ENCODE data around the gene TDRD12.
"Not testable (repeated sequence)": the region's sequence is repeated elsewhere in the genome, so short reads cannot be mapped to it uniquely, and the experiment has no call there.

TDRD12 gene

DNA sequence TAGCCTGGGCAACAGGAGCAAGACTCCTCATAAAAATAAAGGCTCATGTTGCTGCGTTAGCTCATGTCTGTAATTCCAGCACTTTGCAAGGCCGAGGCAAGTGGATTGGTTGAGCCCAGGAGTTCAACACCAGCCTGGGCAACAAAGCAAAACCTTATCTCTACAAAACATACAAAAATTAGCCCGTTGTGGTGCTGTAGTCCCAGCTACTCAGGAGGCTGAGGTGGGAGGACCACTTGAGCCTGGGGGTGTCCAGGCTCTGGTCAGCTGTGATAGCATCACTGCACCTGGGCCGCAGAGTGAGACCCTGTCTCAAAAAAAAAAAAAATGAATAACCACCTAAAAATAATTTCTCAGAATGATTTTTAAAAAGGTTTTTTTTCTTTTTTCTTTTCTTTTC is 31.9 kb upstream of the TDRD12 start:
- H3K4me3 ChIP-seq (ENCODE audit: insufficient read length, low read depth): no peak overlapping the region
- H3K4me1 ChIP-seq (ENCODE audit: insufficient read depth, insufficient read length): peaks cover 4% of the 10 kb centered on the region
- H3K9ac ChIP-seq (ENCODE audit: insufficient read length, low read depth): no peak overlapping the region
- TF ChIP-seq YY1 (IDR thresholded peaks at IDR 0.05; ENCODE audit: insufficient read depth, insufficient read length) (no peak), ZNF274 (IDR thresholded peaks at IDR 0.05; ENCODE audit: low read depth, low read length) (no peak), SUZ12 (IDR thresholded peaks at IDR 0.05; ENCODE audit: extremely low read depth, insufficient read depth, insufficient read length) (no peak)
- no peak for DNase-seq (ENCODE audit: low read depth, low spot score)
- no peaks in the 10 kb centered on the region for H3K9me3 ChIP-seq (ENCODE audit: insufficient read depth, low read length)
- H3K27me3 ChIP-seq (ENCODE audit: insufficient read depth, insufficient read length): peaks cover 13% of the 10 kb centered on the region
- no peaks in the 10 kb centered on the region for H3K36me3 ChIP-seq (ENCODE audit: insufficient read depth, insufficient read length, low read length)

DNA sequence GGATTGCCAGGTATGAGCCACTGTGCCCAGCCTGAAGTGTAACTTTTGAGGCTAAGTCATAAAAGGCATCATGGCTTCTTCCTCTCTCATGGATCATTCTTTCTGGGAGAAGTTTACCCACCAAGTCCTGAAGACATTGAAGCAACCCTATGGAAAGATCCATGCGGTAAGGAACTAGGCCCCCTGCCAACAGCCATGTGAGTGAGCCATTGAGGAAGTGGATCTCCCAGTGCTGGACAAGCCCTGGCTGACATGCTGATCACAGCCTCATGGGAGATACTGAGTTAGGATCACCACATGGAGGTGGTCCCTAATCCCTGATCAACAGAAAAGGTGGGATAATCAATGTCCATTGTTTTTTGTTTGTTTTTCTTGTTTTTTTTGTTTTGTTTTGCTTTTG is 31.3 kb upstream of the TDRD12 start:
- H3K9ac ChIP-seq (ENCODE audit: insufficient read length, low read depth): no peak overlapping the region
- H3K4me1 ChIP-seq (ENCODE audit: insufficient read depth, insufficient read length): peaks cover 4% of the 10 kb centered on the region
- H3K36me3 ChIP-seq (ENCODE audit: insufficient read depth, insufficient read length, low read length): peaks cover 2% of the 10 kb centered on the region
- H3K4me3 ChIP-seq (ENCODE audit: insufficient read length, low read depth): no peak overlapping the region
- TF ChIP-seq ZNF274 (IDR thresholded peaks at IDR 0.05; ENCODE audit: low read depth, low read length) (no peak), SUZ12 (IDR thresholded peaks at IDR 0.05; ENCODE audit: extremely low read depth, insufficient read depth, insufficient read length) (no peak), YY1 (IDR thresholded peaks at IDR 0.05; ENCODE audit: insufficient read depth, insufficient read length) (no peak)
- no peak for DNase-seq (ENCODE audit: low read depth, low spot score)
- H3K9me3 ChIP-seq (ENCODE audit: insufficient read depth, low read length): peaks cover 6% of the 10 kb centered on the region; the same call in 1 of the 2 replicates
- peaks cover 15% of the 10 kb centered on the region for H3K27me3 ChIP-seq (ENCODE audit: insufficient read depth, insufficient read length)

- peaks cover 4% of the 10 kb centered on the region for H3K4me1 ChIP-seq (ENCODE audit: insufficient read depth, insufficient read length)
- no peak for DNase-seq (ENCODE audit: low read depth, low spot score)
- peaks cover 15% of the 10 kb centered on the region for H3K27me3 ChIP-seq (ENCODE audit: insufficient read depth, insufficient read length)
- peak within 1 kb of the TSS; percentile 86 for H3K9ac ChIP-seq (ENCODE audit: insufficient read length, low read depth)
- peaks cover 8% of the 10 kb centered on the region for H3K36me3 ChIP-seq (ENCODE audit: insufficient read depth, insufficient read length, low read length)
- TF ChIP-seq YY1 (IDR thresholded peaks at IDR 0.05; ENCODE audit: insufficient read depth, insufficient read length): no peak
- no peak for TF ChIP-seq ZNF274 (IDR thresholded peaks at IDR 0.05; ENCODE audit: low read depth, low read length)
- no peak for TF ChIP-seq SUZ12 (IDR thresholded peaks at IDR 0.05; ENCODE audit: extremely low read depth, insufficient read depth, insufficient read length)
- H3K9me3 ChIP-seq (ENCODE audit: insufficient read depth, low read length): peaks cover 10% of the 10 kb centered on the region; the same call in 1 of the 2 replicates
- peak within 1 kb of the TSS; percentile 68 for H3K4me3 ChIP-seq (ENCODE audit: insufficient read length, low read depth)
These were observed 28.1 kb upstream of the TDRD12 start, which contains the start of gene NUDT19 for GRCh38 chr19:32691291-32691951. Gene NUDT19, plus strand, starts transcription at chr19:32691821. Its CDS starts 140 bp downstream, at chr19:32691961.

- DNase-seq (ENCODE audit: low read depth, low spot score): no peak
- peaks cover 4% of the 10 kb centered on the region for H3K4me1 ChIP-seq (ENCODE audit: insufficient read depth, insufficient read length)
- H3K4me3 ChIP-seq (ENCODE audit: insufficient read length, low read depth): peak overlapping the region; percentile 68
- H3K36me3 ChIP-seq (ENCODE audit: insufficient read depth, insufficient read length, low read length): peaks cover 10% of the 10 kb centered on the region
- peaks cover 10% of the 10 kb centered on the region; the same call in 1 of the 2 replicates for H3K9me3 ChIP-seq (ENCODE audit: insufficient read depth, low read length)
- H3K9ac ChIP-seq (ENCODE audit: insufficient read length, low read depth): peak overlapping the region; percentile 86
- H3K27me3 ChIP-seq (ENCODE audit: insufficient read depth, insufficient read length): peaks cover 15% of the 10 kb centered on the region
- TF ChIP-seq YY1 (IDR thresholded peaks at IDR 0.05; ENCODE audit: insufficient read depth, insufficient read length): no peak
- TF ChIP-seq ZNF274 (IDR thresholded peaks at IDR 0.05; ENCODE audit: low read depth, low read length): no peak
- no peak for TF ChIP-seq SUZ12 (IDR thresholded peaks at IDR 0.05; ENCODE audit: extremely low read depth, insufficient read depth, insufficient read length)
These were observed 27.4 kb upstream of the TDRD12 start for GRCh38 chr19:32691952-32692726.

DNA sequence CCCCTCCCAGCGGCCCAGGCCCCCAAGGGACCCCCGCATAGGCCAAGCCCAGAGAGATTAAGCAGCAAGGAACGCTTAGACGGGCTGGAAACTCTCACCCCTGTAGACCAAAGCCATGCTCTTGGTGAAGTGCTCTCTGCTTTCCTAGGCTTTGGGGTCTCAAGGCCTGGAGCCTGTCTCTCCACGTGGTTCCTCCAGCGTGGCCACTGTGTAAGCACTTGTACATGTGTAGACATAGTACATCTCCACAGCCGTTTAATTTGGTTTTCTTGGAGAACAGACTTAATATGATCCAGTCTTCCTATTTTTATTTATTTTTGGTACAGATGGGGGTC is 26.9 kb upstream of the TDRD12 start:
- H3K9me3 ChIP-seq (ENCODE audit: insufficient read depth, low read length): peaks cover 10% of the 10 kb centered on the region; the same call in 1 of the 2 replicates
- peaks cover 15% of the 10 kb centered on the region for H3K27me3 ChIP-seq (ENCODE audit: insufficient read depth, insufficient read length)
- peak overlapping the region; percentile 86 for H3K9ac ChIP-seq (ENCODE audit: insufficient read length, low read depth)
- H3K4me3 ChIP-seq (ENCODE audit: insufficient read length, low read depth): peak overlapping the region; percentile 68
- no peak for TF ChIP-seq YY1 (IDR thresholded peaks at IDR 0.05; ENCODE audit: insufficient read depth, insufficient read length)
- no peak for TF ChIP-seq SUZ12 (IDR thresholded peaks at IDR 0.05; ENCODE audit: extremely low read depth, insufficient read depth, insufficient read length)
- TF ChIP-seq ZNF274 (IDR thresholded peaks at IDR 0.05; ENCODE audit: low read depth, low read length): no peak
- peaks cover 4% of the 10 kb centered on the region for H3K4me1 ChIP-seq (ENCODE audit: insufficient read depth, insufficient read length)
- peaks cover 12% of the 10 kb centered on the region for H3K36me3 ChIP-seq (ENCODE audit: insufficient read depth, insufficient read length, low read length)
- DNase-seq (ENCODE audit: low read depth, low spot score): no peak

- H3K4me3 ChIP-seq (ENCODE audit: insufficient read length, low read depth); H3K9me3 ChIP-seq (ENCODE audit: insufficient read depth, low read length); DNase-seq (ENCODE audit: low read depth, low spot score); H3K4me1 ChIP-seq (ENCODE audit: insufficient read depth, insufficient read length); H3K9ac ChIP-seq (ENCODE audit: insufficient read length, low read depth): not testable (repeated sequence)
- peaks cover 13% of the 10 kb centered on the region for H3K36me3 ChIP-seq (ENCODE audit: insufficient read depth, insufficient read length, low read length)
- H3K27me3 ChIP-seq (ENCODE audit: insufficient read depth, insufficient read length): peaks cover 15% of the 10 kb centered on the region
These were observed 26.1 kb upstream of the TDRD12 start for GRCh38 chr19:32693151-32694108.

DNA sequence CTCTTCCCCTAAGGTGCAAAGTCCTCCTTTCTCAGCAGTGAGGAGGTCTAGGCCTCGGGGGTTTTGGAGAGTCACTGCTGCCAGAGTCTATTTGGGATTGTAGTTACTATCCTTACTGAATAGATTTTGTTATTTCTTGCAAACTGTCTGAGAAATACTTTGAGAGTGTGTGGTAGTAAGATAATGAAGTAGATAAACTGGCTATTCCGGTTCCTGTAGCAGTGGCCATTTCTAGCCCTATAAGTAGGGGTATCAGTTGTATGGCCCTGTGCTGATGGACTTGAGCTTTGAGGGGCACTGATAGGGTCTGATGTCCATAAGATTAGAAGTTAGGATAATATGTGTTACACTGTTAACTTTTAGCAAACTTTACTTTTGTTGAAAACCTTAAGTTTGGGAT is 25.3 kb upstream of the TDRD12 start:
- H3K4me1 ChIP-seq (ENCODE audit: insufficient read depth, insufficient read length); H3K9me3 ChIP-seq (ENCODE audit: insufficient read depth, low read length); H3K9ac ChIP-seq (ENCODE audit: insufficient read length, low read depth); H3K4me3 ChIP-seq (ENCODE audit: insufficient read length, low read depth); DNase-seq (ENCODE audit: low read depth, low spot score): not testable (repeated sequence)
- peaks cover 17% of the 10 kb centered on the region for H3K36me3 ChIP-seq (ENCODE audit: insufficient read depth, insufficient read length, low read length)
- H3K27me3 ChIP-seq (ENCODE audit: insufficient read depth, insufficient read length): peaks cover 15% of the 10 kb centered on the region

GRCh38 chr19:32694851-32695250 is 24.7 kb upstream of the TDRD12 start:
- DNase-seq (ENCODE audit: low read depth, low spot score); H3K4me1 ChIP-seq (ENCODE audit: insufficient read depth, insufficient read length); H3K9me3 ChIP-seq (ENCODE audit: insufficient read depth, low read length); H3K4me3 ChIP-seq (ENCODE audit: insufficient read length, low read depth); H3K9ac ChIP-seq (ENCODE audit: insufficient read length, low read depth): not testable (repeated sequence)
- Histone ChIP-seq H3K27me3 (ENCODE audit: insufficient read depth, insufficient read length) (peaks cover 15% of the 10 kb centered on the region), H3K36me3 (ENCODE audit: insufficient read depth, insufficient read length, low read length) (peaks cover 17% of the 10 kb centered on the region)

- peaks cover 15% of the 10 kb centered on the region for H3K27me3 ChIP-seq (ENCODE audit: insufficient read depth, insufficient read length)
- H3K4me3 ChIP-seq (ENCODE audit: insufficient read length, low read depth); H3K4me1 ChIP-seq (ENCODE audit: insufficient read depth, insufficient read length); H3K9ac ChIP-seq (ENCODE audit: insufficient read length, low read depth); H3K9me3 ChIP-seq (ENCODE audit: insufficient read depth, low read length); DNase-seq (ENCODE audit: low read depth, low spot score): not testable (repeated sequence)
- H3K36me3 ChIP-seq (ENCODE audit: insufficient read depth, insufficient read length, low read length): peaks cover 17% of the 10 kb centered on the region
These were observed 24.1 kb upstream of the TDRD12 start for GRCh38 chr19:32695506-32695905.

All from NT2/D1 (cell line).